H9 (cell line): ENCODE measurements around the gene ADGRB3. TPM values are rescaled to one million over a fixed set of nuclear protein-coding genes. Genes with fewer than 3 reads are reported as not detected.

Experiments
- DNase-seq: peaks from one replicate; pipeline ENCODE4 v3.0.0-alpha.2; 2017
- H2AFZ ChIP-seq: one replicate; pipeline ENCODE4 v1.6.1; 2013; ENCODE audit warnings: mild to moderate bottlenecking, low read length, control low read depth, moderate library complexity
- H2AK5ac ChIP-seq: 2 replicates; pipeline ENCODE4 v1.6.1; 2013; ENCODE audit warnings: low read length, control low read depth, mixed read lengths; ENCODE audit not compliant: insufficient read length
- H2BK120ac ChIP-seq: one replicate; pipeline ENCODE4 v1.6.1; 2013; ENCODE audit warnings: low read depth, mild to moderate bottlenecking, low read length, control low read depth, inconsistent platforms; ENCODE audit not compliant: poor library complexity, severe bottlenecking
- H2BK12ac ChIP-seq: 2 replicates; pipeline ENCODE4 v1.6.1; 2013; ENCODE audit warnings: low read length, control low read depth, mixed read lengths, low read depth; ENCODE audit not compliant: insufficient read length
- H2BK15ac ChIP-seq: 2 replicates; pipeline ENCODE4 v1.6.1; 2013; ENCODE audit warnings: low read depth, low read length, control low read depth
- H2BK20ac ChIP-seq: one replicate; pipeline ENCODE4 v1.6.1; 2013; ENCODE audit warnings: low read depth, mild to moderate bottlenecking, low read length, control low read depth, inconsistent platforms; ENCODE audit not compliant: poor library complexity, severe bottlenecking
- H2BK5ac ChIP-seq: 2 replicates; pipeline ENCODE4 v1.6.1; 2013; ENCODE audit warnings: low read length, control low read depth, mixed read lengths; ENCODE audit not compliant: insufficient read length
- H3K14ac ChIP-seq: 2 replicates; pipeline ENCODE4 v1.6.1; 2013; ENCODE audit warnings: low read length, control low read depth; ENCODE audit not compliant: insufficient read depth
- H3K18ac ChIP-seq: 2 replicates; pipeline ENCODE4 v1.6.1; 2013; ENCODE audit warnings: low read depth, mild to moderate bottlenecking, mixed read lengths, low read length, control low read depth; ENCODE audit not compliant: insufficient read length
- H3K23ac ChIP-seq: 2 replicates; pipeline ENCODE4 v1.6.1; 2013; ENCODE audit warnings: low read length, control low read depth, mixed read lengths, low read depth; ENCODE audit not compliant: insufficient read length
- H3K23me2 ChIP-seq: 2 replicates; pipeline ENCODE4 v1.6.1; 2013; ENCODE audit warnings: low read depth, mild to moderate bottlenecking, mixed read lengths, low read length, control low read depth; ENCODE audit not compliant: insufficient read length, poor library complexity, severe bottlenecking
- H3K27ac ChIP-seq: 2 replicates; pipeline ENCODE4 v1.5.1; 2013; ENCODE audit warnings: low read length, control low read depth, mixed read lengths, low read depth; ENCODE audit not compliant: insufficient read length
- H3K27me3 ChIP-seq: 2 replicates; pipeline ENCODE4 v1.6.1; 2013; ENCODE audit warnings: low read length, control low read depth, inconsistent platforms; ENCODE audit not compliant: insufficient read depth
- H3K4ac ChIP-seq: 2 replicates; pipeline ENCODE4 v1.6.1; 2013; ENCODE audit warnings: low read depth, mild to moderate bottlenecking, control low read depth, inconsistent platforms, low read length, moderate library complexity
- H3K4me1 ChIP-seq: 2 replicates; pipeline ENCODE4 v1.6.1; 2013; ENCODE audit warnings: low read length, control low read depth, inconsistent platforms; ENCODE audit not compliant: insufficient read depth
- H3K4me2 ChIP-seq: 2 replicates; pipeline ENCODE4 v1.6.1; 2013; ENCODE audit warnings: low read length, control low read depth, mixed read lengths; ENCODE audit not compliant: insufficient read length, insufficient read depth
- H3K56ac ChIP-seq: 2 replicates; pipeline ENCODE4 v1.6.1; 2013; ENCODE audit warnings: low read depth, mild to moderate bottlenecking, mixed read lengths, low read length, control low read depth; ENCODE audit not compliant: insufficient read length
- H3K79me1 ChIP-seq: 2 replicates; pipeline ENCODE4 v1.6.1; 2013; ENCODE audit warnings: low read depth, mild to moderate bottlenecking, moderate library complexity, low read length, control low read depth, inconsistent platforms; ENCODE audit not compliant: insufficient read depth, poor library complexity, severe bottlenecking
- H3K79me2 ChIP-seq: 2 replicates; pipeline ENCODE4 v1.6.1; 2013; ENCODE audit warnings: low read length, control low read depth, inconsistent platforms; ENCODE audit not compliant: insufficient read depth
- H3K9ac ChIP-seq: 2 replicates; pipeline ENCODE4 v1.6.1; 2013; ENCODE audit warnings: low read length, control low read depth, mixed read lengths; ENCODE audit not compliant: insufficient read length; ENCODE audit errors: extremely low read depth
- H3K9me3 ChIP-seq: one replicate; pipeline ENCODE4 v1.6.1; 2013; ENCODE audit warnings: low read depth, low read length, inconsistent platforms; ENCODE audit not compliant: control insufficient read depth
- H3T11ph ChIP-seq: one replicate; pipeline ENCODE4 v1.6.1; 2013; ENCODE audit warnings: mild to moderate bottlenecking, low read length, control low read depth, inconsistent platforms
- H4K20me1 ChIP-seq: one replicate; pipeline ENCODE4 v1.6.1; 2013; ENCODE audit not compliant: control insufficient read depth, insufficient read length, insufficient read depth
- H4K5ac ChIP-seq: 2 replicates; pipeline ENCODE4 v1.6.1; 2013; ENCODE audit warnings: low read depth, mild to moderate bottlenecking, mixed read lengths, low read length, control low read depth; ENCODE audit not compliant: insufficient read length
- H4K8ac ChIP-seq: replicated peaks from 2 replicates; pipeline ENCODE4 v1.6.1; 2013; ENCODE audit warnings: low read length, control low read depth, mixed read lengths, low read depth; ENCODE audit not compliant: insufficient read length
- H4K91ac ChIP-seq: 2 replicates; pipeline ENCODE4 v1.6.1; 2013; ENCODE audit warnings: low read depth, mild to moderate bottlenecking, moderate library complexity, mixed read lengths, low read length, control low read depth; ENCODE audit not compliant: insufficient read length
- H3K27ac Mint-ChIP-seq, 3 experiments: 2 replicates in 2 of 3; 3 replicates in 1 of 3; pipeline ENCODE4 v1.8.0; 2020 to 2021; ENCODE audit warnings: mixed read lengths in 3 of 3, mild to moderate bottlenecking in 1 of 3, moderate library complexity in 1 of 3
- H3K27me3 Mint-ChIP-seq: 2 replicates; pipeline ENCODE4 v1.8.0; 2021; ENCODE audit warnings: low read depth, mild to moderate bottlenecking, moderate library complexity, mixed read lengths
- H3K36me3 Mint-ChIP-seq, 3 experiments: 2 replicates in 2 of 3; 3 replicates in 1 of 3; pipeline ENCODE4 v1.8.0; 2020 to 2021; ENCODE audit warnings: low read depth in 3 of 3, mixed read lengths in 3 of 3; ENCODE audit not compliant: insufficient read depth in 1 of 3
- H3K4me1 Mint-ChIP-seq, 2 experiments: 2 replicates each; pipeline ENCODE4 v1.8.0; 2020; ENCODE audit warnings: mixed read lengths in 2 of 2
- H3K4me3 Mint-ChIP-seq, 2 experiments: 2 replicates in 1 of 2; 3 replicates in 1 of 2; pipeline ENCODE4 v1.8.0; 2020 to 2021; ENCODE audit warnings: mild to moderate bottlenecking in 2 of 2, mixed read lengths in 2 of 2, moderate library complexity in 1 of 2
- H3K9me3 Mint-ChIP-seq, 2 experiments: 2 replicates in 1 of 2; 3 replicates in 1 of 2; pipeline ENCODE4 v1.8.0; 2020; ENCODE audit warnings: mild to moderate bottlenecking in 2 of 2, mixed read lengths in 2 of 2, moderate library complexity in 1 of 2
- WGBS: extraction: QIAGEN DNeasy Blood & Tissue Kit; methylation state at CpG from one replicate; pipeline ENCODE4 v1.1.7; 2013; ENCODE audit warnings: missing lambda C conversion rate, low lambda C conversion rate, mixed read lengths; ENCODE audit not compliant: insufficient read length; ENCODE audit errors: extremely low coverage; 5-methylcytosine and 5-hydroxymethylcytosine counted together
- total RNA-seq: library from RNA; stranded (reverse); gene quantifications from 2 replicates; pipeline ENCODE4 v1.2.1, GENCODE V29; 2021
- TF ChIP-seq, protein P1 (sequence below): fragments of 200-600 bp; sonication (generic); conservative IDR thresholded peaks from 3 replicates; pipeline ENCODE4 v1.8.0; 2021; ENCODE audit warnings: antibody characterized with exemption, mild to moderate bottlenecking

The ADGRB3 gene
- total RNA-seq, 1 experiment from 2014 or later = 0.37 TPM

DNA sequence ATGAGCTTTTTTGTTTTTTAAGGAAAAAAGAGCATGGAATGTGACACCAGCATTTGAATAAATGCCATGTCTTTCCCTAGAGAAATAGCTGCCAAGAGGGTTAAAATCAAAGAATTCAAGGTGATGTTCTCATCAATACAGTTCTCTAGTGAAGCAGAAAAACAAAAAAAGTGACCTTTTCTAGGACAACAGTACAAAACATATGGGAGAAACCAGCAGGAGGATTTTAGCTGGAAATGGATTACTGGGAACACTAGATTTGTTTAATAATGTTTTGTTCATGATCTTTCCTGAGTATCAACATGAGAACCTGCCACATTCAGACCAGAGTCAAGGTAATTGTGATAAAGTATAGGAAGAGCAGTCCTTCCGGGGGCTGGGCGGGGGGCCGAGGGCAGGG, 789.5 kb downstream of the ADGRB3 start:
- H3K14ac ChIP-seq = no peak overlapping the region
- H3T11ph ChIP-seq = no peak overlapping the region
- H3K27ac ChIP-seq = no peak overlapping the region
- peaks cover 6 to 9% of the 10 kb centered on the region in 2 experiments for H3K4me1 Mint-ChIP-seq
- no peaks in the 10 kb centered on the region for H3K27me3 Mint-ChIP-seq
- no peaks in the 10 kb centered on the region for H3K36me3 Mint-ChIP-seq
- no peak overlapping the region for H2BK15ac ChIP-seq
- no peak overlapping the region for H3K18ac ChIP-seq
- H3K79me2 ChIP-seq = no peaks in the 10 kb centered on the region
- H3K23ac ChIP-seq = no peak overlapping the region
- H4K91ac ChIP-seq = no peak overlapping the region
- no peak overlapping the region for H3K56ac ChIP-seq
- no peaks in the 10 kb centered on the region for H3K4me1 ChIP-seq
- H4K20me1 ChIP-seq = no peaks in the 10 kb centered on the region
- no peaks in the 10 kb centered on the region for H3K23me2 ChIP-seq
- H3K9me3 Mint-ChIP-seq = no peaks in the 10 kb centered on the region
- TF ChIP-seq, protein P1, sequence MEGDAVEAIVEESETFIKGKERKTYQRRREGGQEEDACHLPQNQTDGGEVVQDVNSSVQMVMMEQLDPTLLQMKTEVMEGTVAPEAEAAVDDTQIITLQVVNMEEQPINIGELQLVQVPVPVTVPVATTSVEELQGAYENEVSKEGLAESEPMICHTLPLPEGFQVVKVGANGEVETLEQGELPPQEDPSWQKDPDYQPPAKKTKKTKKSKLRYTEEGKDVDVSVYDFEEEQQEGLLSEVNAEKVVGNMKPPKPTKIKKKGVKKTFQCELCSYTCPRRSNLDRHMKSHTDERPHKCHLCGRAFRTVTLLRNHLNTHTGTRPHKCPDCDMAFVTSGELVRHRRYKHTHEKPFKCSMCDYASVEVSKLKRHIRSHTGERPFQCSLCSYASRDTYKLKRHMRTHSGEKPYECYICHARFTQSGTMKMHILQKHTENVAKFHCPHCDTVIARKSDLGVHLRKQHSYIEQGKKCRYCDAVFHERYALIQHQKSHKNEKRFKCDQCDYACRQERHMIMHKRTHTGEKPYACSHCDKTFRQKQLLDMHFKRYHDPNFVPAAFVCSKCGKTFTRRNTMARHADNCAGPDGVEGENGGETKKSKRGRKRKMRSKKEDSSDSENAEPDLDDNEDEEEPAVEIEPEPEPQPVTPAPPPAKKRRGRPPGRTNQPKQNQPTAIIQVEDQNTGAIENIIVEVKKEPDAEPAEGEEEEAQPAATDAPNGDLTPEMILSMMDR = no peak
- no peak overlapping the region for H2BK120ac ChIP-seq
- H4K5ac ChIP-seq = no peak overlapping the region
- no peaks in the 10 kb centered on the region for H3K27me3 ChIP-seq
- no peak overlapping the region for H2AK5ac ChIP-seq
- no peak overlapping the region for H3K4me3 Mint-ChIP-seq
- H3K4me2 ChIP-seq = no peak overlapping the region
- H2BK5ac ChIP-seq = no peak overlapping the region
- no peak overlapping the region for H3K4ac ChIP-seq
- no peak overlapping the region for H3K9ac ChIP-seq
- no peak overlapping the region for H2BK20ac ChIP-seq
- no peak overlapping the region for H2BK12ac ChIP-seq
- peak overlapping the region in 1 of 3 experiments; percentile 3; a peak in 1 of 7 replicates for H3K27ac Mint-ChIP-seq
- H2AFZ ChIP-seq = no peak overlapping the region
- no CpG with 5 or more reads among the region's 3 CpGs for WGBS
- H3K9me3 ChIP-seq = no peaks in the 10 kb centered on the region
- H3K79me1 ChIP-seq = no peaks in the 10 kb centered on the region
- H4K8ac ChIP-seq = no peak overlapping the region
- DNase-seq = no peak
